ENCODE data around the gene CEPT1. TPM values are rescaled to one million over a fixed set of nuclear protein-coding genes. Genes with fewer than 3 reads are reported as not detected.

CEPT1 gene
- total and polyA plus RNA-seq, 2 donors (not counting 3 experiments of a cell fraction or from before 2014, with no cell fraction given) = 13.6 to 29.1 TPM

GRCh38 chr1:111225091-111225490 lies 85.1 kb downstream of the CEPT1 start:
- no peak for TF ChIP-seq JUN (IDR thresholded peaks at IDR 0.05; ENCODE audit: borderline replicate concordance, insufficient read depth, insufficient read length, low read depth)
- Histone ChIP-seq H2AFZ (ENCODE audit: low read depth, low read length) (no peak overlapping the region), H3K4me2 (ENCODE audit: insufficient read depth, low read length) (no peak overlapping the region), H3K9me3 (replicated peaks; ENCODE audit: control insufficient read depth, insufficient read depth, low read length) (no peaks in the 10 kb centered on the region), H3K9ac (replicated peaks; ENCODE audit: extremely low read depth, insufficient read depth, low read length) (no peak overlapping the region), H3K4me3 (replicated peaks in 1 of 3; ENCODE audit: insufficient read depth in 1 of 3, low read depth in 1 of 3, low read length in 3 of 3) (no peak overlapping the region), H3K9me1 (replicated peaks; ENCODE audit: control insufficient read depth, extremely low read depth, insufficient read depth, low read length) (no peaks in the 10 kb centered on the region), H3K36me3 (ENCODE audit: control insufficient read depth in 2 of 2, extremely low read depth in 1 of 2, insufficient read depth in 2 of 2, low read length in 2 of 2) (no peaks in the 10 kb centered on the region), H3K27ac (ENCODE audit: insufficient read depth, low read depth, low read length) (no peak overlapping the region), H4K20me1 (replicated peaks; ENCODE audit: control insufficient read depth, extremely low read depth, insufficient read depth, low read length) (no peaks in the 10 kb centered on the region), H3K4me1 (ENCODE audit: control insufficient read depth, extremely low read depth, insufficient read depth, low read length) (no peaks in the 10 kb centered on the region), H3K27me3 (ENCODE audit: control insufficient read depth in 2 of 2, insufficient read depth in 2 of 2, low read length in 2 of 2) (peaks cover 2 to 8% of the 10 kb centered on the region in 2 experiments), H3K79me2 (ENCODE audit: control insufficient read depth, insufficient read depth, low read length) (no peaks in the 10 kb centered on the region)
- BruUV-seq (replicated peaks) = no TSS peak
- FAIRE-seq (no peak), DNase-seq (ENCODE audit: low read depth, low spot score) (no peak)
- dilution Hi-C loops (cut with MboI; ENCODE audit: extremely low pct_ligation_motif_present, low sequenced_read_pairs) = no loop called here
- intact Hi-C loops (cut with micrococcal nuclease) = no loop called here
- ChIA-PET POLR2A (no interaction called here), CTCF (interaction anchor here (1.3 to 1.5 kb wide), 3 partner anchors 28 to 175 kb away, joined by 3 to 11 read pairs (median 4); no protein-coding TSS in a partner anchor)

GRCh38 chr1:111225717-111226400 lies 85.8 kb downstream of the CEPT1 start:
- H3K4me2 ChIP-seq (ENCODE audit: insufficient read depth, low read length) = no peak overlapping the region
- no peaks in the 10 kb centered on the region for H3K9me3 ChIP-seq (replicated peaks; ENCODE audit: control insufficient read depth, insufficient read depth, low read length)
- no TSS peak for BruUV-seq (replicated peaks)
- H4K20me1 ChIP-seq (replicated peaks; ENCODE audit: control insufficient read depth, extremely low read depth, insufficient read depth, low read length) = no peaks in the 10 kb centered on the region
- intact Hi-C loops (cut with micrococcal nuclease) = no loop called here
- no peak overlapping the region for H2AFZ ChIP-seq (ENCODE audit: low read depth, low read length)
- H3K9me1 ChIP-seq (replicated peaks; ENCODE audit: control insufficient read depth, extremely low read depth, insufficient read depth, low read length) = no peaks in the 10 kb centered on the region
- FAIRE-seq (no peak), DNase-seq (ENCODE audit: low read depth, low spot score) (no peak)
- no peak overlapping the region for H3K27ac ChIP-seq (ENCODE audit: insufficient read depth, low read depth, low read length)
- H3K4me1 ChIP-seq (ENCODE audit: control insufficient read depth, extremely low read depth, insufficient read depth, low read length) = no peaks in the 10 kb centered on the region
- no peak overlapping the region for H3K4me3 ChIP-seq (replicated peaks in 1 of 3; ENCODE audit: insufficient read depth in 1 of 3, low read depth in 1 of 3, low read length in 3 of 3)
- POLR2A ChIA-PET = no interaction called here
- CTCF ChIA-PET = interaction anchor here (0.8 to 1.5 kb wide), 4 partner anchors 29 to 174 kb away, joined by 3 to 11 read pairs (median 4); no protein-coding TSS in a partner anchor
- no peak for TF ChIP-seq JUN (IDR thresholded peaks at IDR 0.05; ENCODE audit: borderline replicate concordance, insufficient read depth, insufficient read length, low read depth)
- no peak for TF ChIP-seq MAX (IDR thresholded peaks at IDR 0.05; ENCODE audit: insufficient read depth, insufficient read length)
- H3K36me3 ChIP-seq (ENCODE audit: control insufficient read depth in 2 of 2, extremely low read depth in 1 of 2, insufficient read depth in 2 of 2, low read length in 2 of 2) = no peaks in the 10 kb centered on the region
- H3K9ac ChIP-seq (replicated peaks; ENCODE audit: extremely low read depth, insufficient read depth, low read length) = no peak overlapping the region
- dilution Hi-C loops (cut with MboI; ENCODE audit: extremely low pct_ligation_motif_present, low sequenced_read_pairs) = no loop called here
- no peaks in the 10 kb centered on the region for H3K79me2 ChIP-seq (ENCODE audit: control insufficient read depth, insufficient read depth, low read length)
- peaks cover 0 to 10% of the 10 kb centered on the region in 2 experiments for H3K27me3 ChIP-seq (ENCODE audit: control insufficient read depth in 2 of 2, insufficient read depth in 2 of 2, low read length in 2 of 2)

Data from endothelial cell of umbilical vein (primary cell).